ENCODE data around the gene PTPN14. TPM values are rescaled to one million over a fixed set of nuclear protein-coding genes. Genes with fewer than 3 reads are reported as not detected.

Gene PTPN14
- total RNA-seq, 6 experiments from 2014 or later = 1.6 to 4.6 (median 2.1) TPM

DNA sequence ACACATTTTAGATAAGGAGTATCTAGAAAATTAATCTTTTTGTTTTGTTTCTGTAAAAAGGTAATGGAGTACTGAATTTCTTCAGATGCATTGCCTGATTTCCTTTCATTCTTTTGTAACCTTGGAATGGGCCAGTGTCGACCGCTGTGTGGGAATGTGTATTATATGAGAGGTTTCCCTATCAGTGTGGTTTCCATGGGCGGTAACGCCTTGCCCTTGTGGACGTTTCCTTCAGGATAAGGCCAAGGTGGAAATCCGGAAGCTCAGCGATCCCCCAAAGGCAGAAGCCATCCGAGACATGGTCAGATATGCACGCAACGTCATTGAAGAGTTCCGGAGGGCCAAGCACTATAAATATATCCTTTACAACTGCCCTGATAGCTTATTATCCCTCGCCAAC, 220.7 kb downstream of the PTPN14 start:
- 86% methylated on average over 12 of the region's 12 CpGs for WGBS (ENCODE audit: insufficient coverage, low coverage, low lambda C conversion rate, missing lambda C conversion rate)
- Histone ChIP-seq H3K4me1 (no peaks in the 10 kb centered on the region), H3K27me3 (no peaks in the 10 kb centered on the region), H3K4me3 (no peak overlapping the region), H3K27ac (no peak overlapping the region), H3K9me3 (no peaks in the 10 kb centered on the region), H3K36me3 (peaks cover 0 to 8% (median 0%) of the 10 kb centered on the region in 4 donors)
- DNase-seq = no peak
- intact Hi-C loops (cut with DNase I) = loop anchor here in 1 of 2 donors (5.0 kb wide), 1 partner anchor 113 kb away; no protein-coding TSS in a partner anchor
- no peak for TF ChIP-seq POLR2A (IDR thresholded peaks at IDR 0.05)
- TF ChIP-seq, protein P1, sequence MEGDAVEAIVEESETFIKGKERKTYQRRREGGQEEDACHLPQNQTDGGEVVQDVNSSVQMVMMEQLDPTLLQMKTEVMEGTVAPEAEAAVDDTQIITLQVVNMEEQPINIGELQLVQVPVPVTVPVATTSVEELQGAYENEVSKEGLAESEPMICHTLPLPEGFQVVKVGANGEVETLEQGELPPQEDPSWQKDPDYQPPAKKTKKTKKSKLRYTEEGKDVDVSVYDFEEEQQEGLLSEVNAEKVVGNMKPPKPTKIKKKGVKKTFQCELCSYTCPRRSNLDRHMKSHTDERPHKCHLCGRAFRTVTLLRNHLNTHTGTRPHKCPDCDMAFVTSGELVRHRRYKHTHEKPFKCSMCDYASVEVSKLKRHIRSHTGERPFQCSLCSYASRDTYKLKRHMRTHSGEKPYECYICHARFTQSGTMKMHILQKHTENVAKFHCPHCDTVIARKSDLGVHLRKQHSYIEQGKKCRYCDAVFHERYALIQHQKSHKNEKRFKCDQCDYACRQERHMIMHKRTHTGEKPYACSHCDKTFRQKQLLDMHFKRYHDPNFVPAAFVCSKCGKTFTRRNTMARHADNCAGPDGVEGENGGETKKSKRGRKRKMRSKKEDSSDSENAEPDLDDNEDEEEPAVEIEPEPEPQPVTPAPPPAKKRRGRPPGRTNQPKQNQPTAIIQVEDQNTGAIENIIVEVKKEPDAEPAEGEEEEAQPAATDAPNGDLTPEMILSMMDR (IDR thresholded peaks at IDR 0.05) = no peak
- ATAC-seq = peak in 1 of 4 donors; percentile 22

DNA sequence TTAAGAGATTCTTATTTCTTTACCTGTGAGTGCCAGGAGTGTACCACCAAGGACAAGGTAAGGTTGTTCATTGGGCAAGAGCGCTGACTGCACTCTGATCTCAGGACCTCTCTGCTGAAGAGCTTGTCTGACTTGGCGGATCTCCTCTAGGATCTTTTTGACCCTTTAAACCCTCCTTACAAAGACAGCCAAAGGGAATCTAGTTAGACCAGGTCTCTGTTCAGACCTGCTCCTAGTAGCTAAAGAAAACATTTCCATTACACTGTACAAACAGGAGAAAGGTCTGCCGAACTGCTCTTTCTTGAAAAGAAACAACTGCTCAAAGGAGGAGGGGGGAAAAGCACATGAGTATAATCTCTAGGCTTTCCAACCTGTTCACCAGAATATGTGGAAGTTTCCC, 221.2 kb downstream of the PTPN14 start:
- ATAC-seq = no peak
- H3K27me3 ChIP-seq = no peaks in the 10 kb centered on the region
- WGBS (ENCODE audit: insufficient coverage, low coverage, low lambda C conversion rate, missing lambda C conversion rate) = 78% methylated on average over 2 of the region's 3 CpGs
- intact Hi-C loops (cut with DNase I) = loop anchor here in 1 of 2 donors (5.0 kb wide), 1 partner anchor 113 kb away; no protein-coding TSS in a partner anchor
- no peak overlapping the region for H3K4me3 ChIP-seq
- no peak for TF ChIP-seq POLR2A (IDR thresholded peaks at IDR 0.05)
- no peak for DNase-seq
- no peak overlapping the region for H3K27ac ChIP-seq
- no peaks in the 10 kb centered on the region for H3K9me3 ChIP-seq
- H3K36me3 ChIP-seq = peaks cover 0 to 8% (median 0%) of the 10 kb centered on the region in 4 donors
- H3K4me1 ChIP-seq = no peaks in the 10 kb centered on the region

- intact Hi-C loops (cut with DNase I) = loop anchor here (5.0 kb wide), 3 partner anchors 47 to 112 kb away; partner anchors contain the start of gene SMYD2 (in 1 of the 2)
Observed at GRCh38 chr1:214329470-214330220, 221.8 kb downstream of the PTPN14 start.

GRCh38 chr1:214328770-214329469, 222.5 kb downstream of the PTPN14 start:
- 52% methylated on average over 8 of the region's 11 CpGs for WGBS (ENCODE audit: insufficient coverage, low coverage, low lambda C conversion rate, missing lambda C conversion rate)
- peak; percentile 79 to 83 (median 80) for DNase-seq
- peaks cover 0 to 8% (median 0%) of the 10 kb centered on the region in 4 donors for H3K36me3 ChIP-seq
- H3K4me1 ChIP-seq = no peaks in the 10 kb centered on the region
- H3K27ac ChIP-seq = no peak overlapping the region
- ATAC-seq = peak; percentile 94 to 98 (median 96)
- H3K4me3 ChIP-seq = no peak overlapping the region
- no peaks in the 10 kb centered on the region for H3K9me3 ChIP-seq
- H3K27me3 ChIP-seq = no peaks in the 10 kb centered on the region
- no peak for TF ChIP-seq POLR2A (IDR thresholded peaks at IDR 0.05)
- TF ChIP-seq, protein P1 (IDR thresholded peaks at IDR 0.05) = peak; percentile 85 to 95 (median 88)
- intact Hi-C loops (cut with DNase I) = loop anchor here (5.0 kb wide), 2 partner anchors 47 to 67 kb away; partner anchors contain the start of gene SMYD2 (in 1 of the 2)

More at GRCh38 chr1:214329470-214330220, 221.8 kb downstream of the PTPN14 start:
- WGBS (ENCODE audit: insufficient coverage, low coverage, low lambda C conversion rate, missing lambda C conversion rate) = 81% methylated on average over 8 of the region's 20 CpGs
- no peak overlapping the region for H3K27ac ChIP-seq
- no peaks in the 10 kb centered on the region for H3K27me3 ChIP-seq
- DNase-seq (no peak), ATAC-seq (no peak)
- no peaks in the 10 kb centered on the region for H3K4me1 ChIP-seq
- H3K4me3 ChIP-seq = no peak overlapping the region
- TF ChIP-seq POLR2A (IDR thresholded peaks at IDR 0.05) = no peak
- TF ChIP-seq, protein P1 (IDR thresholded peaks at IDR 0.05) = no peak
- H3K9me3 ChIP-seq = no peaks in the 10 kb centered on the region
- peaks cover 0 to 8% (median 0%) of the 10 kb centered on the region in 4 donors for H3K36me3 ChIP-seq
